Dermis blood vessel endothelial cell (primary cell): ENCODE results near the gene ATP1A4. TPM values are rescaled to one million over a fixed set of nuclear protein-coding genes. Genes with fewer than 3 reads are reported as not detected.
"Not testable (repeated sequence)": the region's sequence is repeated elsewhere in the genome, so short reads cannot be mapped to it uniquely, and the experiment has no call there.

Experiments used
- DNase-seq: peaks from one replicate; pipeline ENCODE4 v3.0.0; 2010
- total RNA-seq: library from RNA; depleted of rRNA; stranded (reverse); fragments of >200 nt; gene quantifications from 2 replicates; pipeline ENCODE4 v1.2.3, GENCODE V29; 2014

ATP1A4 gene
- not detected in 2 replicates for total RNA-seq

DNA sequence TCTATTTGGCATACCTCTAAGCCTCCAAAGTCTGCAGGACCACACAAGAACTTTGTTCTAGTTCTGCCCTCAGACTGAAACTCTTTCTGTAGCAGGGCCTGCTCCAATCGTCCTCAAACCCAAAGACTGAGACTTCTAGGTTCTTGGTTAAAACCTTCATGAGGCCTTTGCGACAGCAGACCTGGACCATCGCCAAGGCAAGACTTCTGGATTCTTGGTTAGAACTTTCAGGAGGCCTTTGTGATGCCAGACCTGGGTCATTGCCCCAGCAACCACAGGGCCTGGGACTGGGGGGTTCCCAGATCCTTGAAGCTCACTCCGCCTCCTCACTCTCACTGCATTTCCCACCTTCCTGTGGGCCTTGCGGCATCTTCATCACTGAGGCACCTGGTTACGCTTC lies at the start of gene ATP1A4:
Gene ATP1A4 (plus strand): TSS at position 301 of the 400 bp plus-strand sequence. CDS start 438 bp downstream, outside the sequence.
- no peak for DNase-seq

DNA sequence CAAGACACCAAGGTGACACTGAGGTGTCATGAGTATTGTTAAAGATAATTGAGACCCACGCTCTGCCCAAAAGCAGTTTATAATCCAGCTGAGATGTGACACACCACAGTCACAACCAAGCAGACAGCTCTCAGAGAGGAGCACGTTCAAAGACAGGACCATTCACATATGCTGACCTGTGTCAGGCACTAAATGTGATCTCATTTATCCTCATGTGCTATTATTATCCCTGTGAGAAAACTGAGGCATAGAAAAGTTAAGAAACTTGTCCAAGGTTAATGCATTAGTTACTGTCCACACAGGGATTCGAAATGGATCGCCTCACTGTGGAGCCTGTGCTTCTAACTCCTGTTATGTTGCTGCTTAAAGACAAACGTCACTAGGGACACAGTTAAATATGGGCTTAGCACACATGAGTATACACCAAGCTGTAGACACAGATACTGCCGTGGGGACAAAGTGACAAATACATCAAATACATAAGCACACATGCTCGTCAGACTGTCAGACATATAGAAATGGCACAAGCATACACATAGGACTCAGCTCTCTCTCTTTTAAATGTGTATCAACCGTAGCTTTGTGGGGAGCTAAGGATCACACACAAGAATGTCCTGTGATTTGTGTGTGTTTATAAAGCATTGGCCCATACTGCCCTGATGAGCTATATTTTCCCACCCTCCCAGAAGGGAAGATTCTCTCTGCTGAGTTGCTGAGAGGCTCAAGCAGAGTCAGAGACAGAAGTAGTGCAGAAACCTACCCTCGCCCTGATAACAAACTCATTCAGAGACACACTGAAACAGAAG lies 49.5 kb upstream of the ATP1A4 start:
- no peak for DNase-seq

DNA sequence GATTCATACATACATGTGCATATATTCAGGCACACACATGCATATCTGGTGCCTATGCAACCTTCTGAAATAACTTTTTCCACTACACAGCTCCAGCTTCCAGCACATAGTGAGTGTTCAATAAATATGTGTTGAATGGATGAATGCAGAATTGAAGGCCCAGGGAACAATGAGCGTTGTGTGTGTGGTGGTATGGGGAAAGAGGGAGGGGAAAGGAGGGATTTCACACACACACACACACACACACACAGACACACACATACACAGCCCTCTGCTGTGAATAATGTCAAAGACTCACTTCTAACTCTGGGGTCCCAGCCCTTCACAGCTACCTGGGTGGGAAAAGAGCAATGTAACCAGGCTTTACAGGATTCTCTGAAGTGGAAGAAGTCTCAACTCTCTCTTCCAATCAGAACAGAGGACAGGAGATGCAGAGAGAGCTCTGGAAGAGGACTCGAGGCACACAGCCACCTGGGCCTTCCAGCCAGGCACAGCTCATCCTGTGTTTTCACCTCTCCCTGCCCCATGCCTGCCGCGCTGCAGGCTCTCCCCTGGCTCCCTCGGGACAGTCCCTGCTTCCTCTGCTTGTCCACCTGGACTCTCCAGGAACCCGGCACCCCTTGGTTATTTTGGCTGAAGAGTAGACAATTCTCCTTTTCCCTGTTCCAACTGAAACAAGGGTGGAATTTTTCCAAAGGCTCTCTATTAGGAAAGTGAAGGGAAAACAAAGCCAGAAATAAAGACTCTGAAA lies 47.6 kb upstream of the ATP1A4 start:
- DNase-seq, result no peak

DNA sequence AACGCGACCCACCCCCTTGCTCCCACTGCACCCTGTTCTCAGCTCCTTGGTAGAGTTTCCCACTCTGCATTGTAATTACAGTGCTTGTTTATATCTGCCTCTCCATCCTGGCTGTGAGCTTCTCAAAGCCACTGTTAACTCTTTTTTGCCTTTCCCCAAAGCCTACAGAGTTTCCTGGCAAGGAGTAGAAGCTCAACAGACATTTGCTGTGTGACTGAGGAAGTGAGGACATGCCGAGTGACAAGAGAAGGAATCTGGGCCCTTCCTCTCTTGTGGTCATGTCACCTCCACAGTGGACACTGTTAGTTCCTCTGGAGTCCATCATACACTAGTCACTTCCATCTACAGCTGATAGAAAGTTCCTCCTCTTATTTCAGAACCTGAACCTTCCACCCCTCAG lies 46.9 kb upstream of the ATP1A4 start:
- DNase-seq, result no peak

DNA sequence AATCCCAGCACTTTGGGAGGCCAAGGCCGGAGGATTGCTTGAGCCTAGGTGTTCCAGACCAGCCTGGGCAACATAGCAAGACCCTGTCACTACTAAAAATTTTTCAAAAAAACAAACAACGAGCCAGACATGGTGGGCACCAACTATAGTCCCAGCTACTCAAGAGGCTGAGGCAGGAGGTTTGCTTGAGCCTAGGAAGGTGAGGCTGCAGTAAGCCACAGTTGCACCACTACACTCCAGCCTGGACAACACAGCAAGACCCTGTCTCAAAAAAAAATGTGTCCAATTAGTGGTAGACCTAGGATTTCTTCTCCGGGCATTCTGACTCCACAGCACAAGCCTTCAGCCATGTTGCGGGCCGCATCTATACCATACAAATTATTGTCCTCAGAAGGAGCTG lies 46.2 kb upstream of the ATP1A4 start:
- no peak for DNase-seq

DNA sequence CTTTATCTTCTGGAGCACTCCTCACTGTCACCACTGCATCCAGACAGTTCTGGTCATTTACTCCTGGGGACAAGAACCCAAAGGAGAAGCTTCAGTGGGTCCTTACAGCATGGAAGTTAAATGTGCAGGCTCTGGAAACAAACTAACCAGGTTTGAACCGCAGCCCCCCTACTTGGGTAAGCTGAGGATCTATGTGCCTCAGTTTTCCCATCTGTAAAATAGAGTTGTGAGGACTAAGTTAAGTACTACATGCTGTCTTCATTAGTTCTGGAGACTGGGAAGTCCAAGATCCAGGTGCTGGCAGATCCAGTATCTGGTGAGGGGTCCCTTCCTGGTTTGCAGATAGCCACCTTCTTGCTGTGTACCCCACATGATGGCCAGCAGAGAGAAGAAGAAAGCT lies 43.9 kb upstream of the ATP1A4 start:
- no peak for DNase-seq

DNA sequence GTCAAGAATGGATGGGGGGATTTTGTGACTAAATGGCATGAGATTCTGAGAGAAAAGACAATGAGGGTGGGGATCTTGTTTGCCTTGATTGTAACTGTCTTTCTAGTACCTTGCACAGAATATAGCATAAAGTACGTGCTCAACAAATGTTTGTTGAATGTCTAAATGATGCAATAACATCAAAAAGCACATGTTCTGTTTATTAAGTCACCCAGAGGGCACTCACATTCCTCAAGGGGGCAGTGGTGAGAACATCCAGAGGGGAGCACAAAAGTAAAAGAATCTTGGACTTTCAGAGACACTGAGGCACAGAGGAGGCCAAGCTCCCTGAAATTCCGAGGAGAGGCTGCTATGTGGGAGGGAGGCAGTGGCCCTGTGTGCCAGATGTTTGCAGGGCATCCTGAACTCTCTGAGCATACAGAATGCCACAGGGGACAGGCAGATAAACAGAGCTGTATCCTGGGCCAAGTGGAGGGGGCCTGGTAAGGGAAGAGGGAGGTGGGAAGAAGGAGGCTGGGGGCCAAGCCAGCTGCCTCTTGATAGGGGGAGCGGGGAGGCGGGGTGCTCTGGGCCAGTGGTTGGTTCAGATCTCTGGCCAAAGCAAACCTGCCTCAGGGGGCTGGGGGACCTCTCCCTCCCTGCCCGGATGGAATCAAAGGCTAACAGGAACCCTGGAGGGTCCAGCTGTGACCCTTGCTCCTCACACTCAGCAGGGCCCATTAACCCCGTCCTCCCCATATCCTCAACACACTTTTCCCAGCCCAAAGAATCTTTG lies 42.3 kb upstream of the ATP1A4 start:
- DNase-seq, result peak; percentile 71

DNA sequence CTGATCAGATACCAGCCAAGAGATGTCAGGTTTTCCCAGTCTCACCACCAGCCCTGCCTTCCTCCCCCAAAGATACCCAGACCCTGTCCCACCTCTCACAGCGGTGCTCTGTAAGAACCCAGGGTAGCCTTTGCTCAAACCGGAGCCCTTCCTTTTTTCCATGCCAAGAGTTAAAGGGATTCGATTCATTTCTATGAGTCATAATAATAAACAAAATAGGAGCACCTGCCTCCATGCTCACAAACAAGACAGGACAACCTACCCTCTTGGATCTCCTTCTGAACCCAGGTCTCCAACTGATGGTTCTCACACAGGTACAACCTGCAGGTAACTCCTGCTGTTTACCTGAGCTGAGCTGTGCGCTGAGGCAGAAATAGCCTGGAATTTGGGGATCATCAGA lies 41.7 kb upstream of the ATP1A4 start:
- DNase-seq, result no peak

DNA sequence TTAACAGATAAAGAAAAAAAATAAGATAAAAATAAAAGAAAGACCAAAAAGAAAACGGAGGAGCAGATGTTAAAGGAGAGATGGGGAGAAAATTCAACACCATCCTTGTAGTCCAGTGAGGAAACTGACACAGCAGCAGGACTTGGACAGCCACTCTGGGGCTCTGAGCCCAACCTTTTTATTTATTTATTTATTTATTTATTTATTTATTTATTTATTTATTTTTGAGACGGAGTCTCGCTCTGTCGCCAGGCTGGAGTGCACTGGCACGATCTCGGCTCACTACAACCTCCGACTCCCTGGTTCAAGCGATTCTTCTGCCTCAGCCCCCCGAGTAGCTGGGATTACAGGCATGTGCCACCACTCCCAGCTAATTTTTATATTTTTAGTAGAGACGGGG lies 39.9 kb upstream of the ATP1A4 start:
- not testable (repeated sequence) for DNase-seq

DNA sequence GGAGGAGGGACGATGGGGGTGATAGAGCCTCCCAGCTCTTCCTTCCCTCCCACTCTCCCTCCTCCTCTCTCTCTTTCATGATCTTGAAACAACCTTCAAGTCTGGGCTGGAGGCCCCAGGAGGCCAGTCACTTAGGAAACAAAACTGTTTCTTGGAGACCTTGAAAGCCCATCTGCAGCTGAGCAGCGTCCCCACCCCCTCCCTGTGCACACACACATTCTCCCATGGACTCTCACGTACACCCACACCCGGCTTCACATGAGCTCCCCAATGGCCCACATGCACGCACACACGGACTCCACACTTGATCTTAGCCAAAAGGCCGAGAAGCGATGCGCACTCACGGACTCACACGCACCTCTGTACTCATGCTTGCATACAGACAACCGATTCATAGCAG lies 39.0 kb upstream of the ATP1A4 start:
- DNase-seq, result no peak

DNA sequence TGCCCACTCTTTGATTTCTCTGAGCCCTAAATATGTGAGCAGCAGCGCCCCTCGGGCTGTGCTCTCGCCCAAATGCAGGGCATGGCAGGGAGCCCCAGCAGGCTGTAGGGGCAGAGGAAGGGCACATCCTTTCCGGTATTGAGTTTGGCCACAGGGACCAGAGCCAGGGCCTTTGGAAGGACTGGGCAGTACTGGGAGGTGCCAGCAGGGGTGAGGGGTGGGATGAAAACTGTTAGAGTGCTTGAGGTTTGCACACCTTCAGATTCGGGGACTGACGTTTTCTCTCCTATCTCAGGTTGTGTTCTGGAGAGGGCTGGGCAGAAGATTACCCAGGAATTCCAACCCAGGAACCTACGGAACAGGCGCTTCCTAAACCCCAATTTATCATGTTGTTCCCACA lies 38.0 kb upstream of the ATP1A4 start:
- no peak for DNase-seq

DNA sequence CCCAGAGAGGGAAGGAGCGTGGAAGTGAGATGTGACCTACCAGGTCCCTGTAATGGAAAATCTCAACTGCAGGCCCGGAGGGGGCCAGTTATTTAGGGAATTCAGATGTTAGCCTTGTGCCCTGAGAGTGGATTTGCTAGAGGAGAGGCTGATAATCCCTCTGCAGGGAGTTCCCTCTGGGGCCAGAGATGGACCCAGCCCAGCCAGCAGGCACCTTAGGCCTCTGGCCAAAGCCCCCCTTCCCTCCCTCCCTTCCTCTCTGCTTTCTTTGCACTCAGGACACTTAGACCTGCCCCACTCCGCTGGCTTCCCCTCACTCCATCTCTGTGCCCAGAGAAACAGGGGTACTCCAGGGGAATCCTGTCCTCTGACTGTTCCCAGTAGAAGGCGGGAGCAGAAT lies 37.3 kb upstream of the ATP1A4 start:
- DNase-seq, result no peak

DNA sequence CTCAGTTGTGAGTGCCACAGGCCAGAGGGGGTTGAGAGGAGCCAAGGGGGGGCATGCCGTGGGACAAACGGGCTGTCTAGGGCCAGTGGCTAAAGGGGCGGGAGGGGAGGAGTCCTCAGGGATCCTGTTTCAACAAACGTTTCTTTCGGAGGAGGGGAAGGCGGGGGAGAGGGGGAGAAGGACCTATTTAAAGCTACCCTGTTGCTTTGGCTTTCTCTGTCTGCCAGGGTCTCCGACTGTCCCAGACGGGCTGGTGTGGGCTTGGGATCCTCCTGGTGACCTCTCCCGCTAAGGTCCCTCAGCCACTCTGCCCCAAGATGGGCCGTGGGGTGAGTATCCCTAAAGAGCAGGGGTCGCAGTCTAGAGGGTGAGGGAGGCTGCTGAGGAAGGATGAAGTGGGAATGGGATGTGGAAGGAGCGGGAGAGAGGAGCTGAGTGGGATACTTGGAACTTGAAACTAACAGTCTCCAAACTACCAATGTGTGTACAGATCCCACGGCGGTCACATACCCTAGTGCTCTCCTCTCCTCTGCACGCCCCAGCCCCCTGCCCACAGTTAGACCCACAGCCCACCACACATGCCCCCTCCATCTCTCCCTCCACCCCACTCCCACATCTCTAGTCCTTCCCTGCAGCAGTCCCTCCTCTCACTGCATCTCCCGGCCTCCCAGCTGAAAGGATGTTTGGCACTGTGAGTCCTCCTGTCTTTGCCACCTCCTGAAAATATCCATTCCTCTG lies 35.7 kb upstream of the ATP1A4 start, which contains the start of gene ATP1A2:
Gene ATP1A2 (plus strand): TSS at position 215 of the 738 bp plus-strand sequence. CDS start 103 bp downstream, at position 318.
- DNase-seq, result no peak

DNA sequence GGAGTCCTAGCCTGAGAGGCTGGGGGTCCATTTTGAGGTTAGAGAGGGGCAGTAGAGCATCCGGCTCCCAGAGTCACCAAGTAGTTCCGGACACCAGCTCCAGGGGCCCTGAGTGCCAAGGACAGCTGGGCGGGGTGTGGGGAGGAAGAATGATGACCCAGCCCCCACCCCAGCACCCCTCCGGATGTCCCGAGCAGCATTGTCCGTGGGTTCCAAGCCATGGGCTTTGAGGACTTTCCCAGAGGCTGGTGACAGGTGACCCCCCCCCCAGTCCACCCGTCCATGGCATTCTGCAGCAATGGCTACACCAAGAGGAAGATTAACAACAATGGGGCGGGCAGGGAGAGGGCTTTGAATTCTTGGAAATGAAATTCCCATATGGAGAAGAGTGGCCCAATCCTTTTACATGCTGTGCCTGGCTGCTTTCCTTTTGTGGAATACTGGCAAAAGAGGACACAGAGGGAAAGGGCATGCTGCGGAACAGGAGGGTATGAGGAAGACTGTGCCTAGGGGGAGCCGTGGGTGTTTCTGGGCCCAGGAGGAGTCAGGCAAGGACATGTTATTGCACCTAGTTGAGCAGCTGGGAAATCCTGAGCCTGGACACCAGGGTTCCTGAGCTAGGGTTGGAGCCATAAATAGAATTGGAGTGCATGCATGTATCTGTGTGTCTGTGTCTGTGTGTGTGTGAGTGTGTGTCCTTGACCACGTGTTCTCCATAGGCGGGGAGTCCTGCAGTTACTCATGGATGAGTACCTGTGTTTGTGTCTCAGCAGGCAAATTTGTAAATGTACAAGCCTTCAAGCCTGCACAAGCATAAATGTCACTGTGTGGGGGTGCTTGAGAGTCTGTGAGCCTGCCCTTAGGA lies 34.9 kb upstream of the ATP1A4 start:
- DNase-seq, result no peak

DNA sequence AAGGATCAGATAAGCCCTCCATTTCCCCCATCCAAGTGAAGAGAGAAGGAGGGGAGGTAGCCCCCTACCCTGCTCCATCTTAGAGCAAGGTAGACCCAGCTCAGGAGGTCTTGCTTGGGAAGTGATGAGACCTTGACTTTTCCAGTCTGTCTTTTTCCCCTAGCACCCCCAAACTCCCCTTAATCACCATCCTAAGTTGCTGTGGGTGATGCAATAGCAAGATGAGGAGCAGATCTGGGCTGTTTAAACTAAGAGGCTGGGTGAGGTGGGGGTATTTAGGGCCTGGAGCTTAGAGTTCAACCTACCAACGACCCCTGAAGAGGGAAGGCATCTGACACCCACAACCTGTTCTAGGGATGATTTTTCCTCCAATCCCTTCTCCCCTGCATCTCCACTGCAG lies 34.1 kb upstream of the ATP1A4 start:
- DNase-seq, result no peak

DNA sequence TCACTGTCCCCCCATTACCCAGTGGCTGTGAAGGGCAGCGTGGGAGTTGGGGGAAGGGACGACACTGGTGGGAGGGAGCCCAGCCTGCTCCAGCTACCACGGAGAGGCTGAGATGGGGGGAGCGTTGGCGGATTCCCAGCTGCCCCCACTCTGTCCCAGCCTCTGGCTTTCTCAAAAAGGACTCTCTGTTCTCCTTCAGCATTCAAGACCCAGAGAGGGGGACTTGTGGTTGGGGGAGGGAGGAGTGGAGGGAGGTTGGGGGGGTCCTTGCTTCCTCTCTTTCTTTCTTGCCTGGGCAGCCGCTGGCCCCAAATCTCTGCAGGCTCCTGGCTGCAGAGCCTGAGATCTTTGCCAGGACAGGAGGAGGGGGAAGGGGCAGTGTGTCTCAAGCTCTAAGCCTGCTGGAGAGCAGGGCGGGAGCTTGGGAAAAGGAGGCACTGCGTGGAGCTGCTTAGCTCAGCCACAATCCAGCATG lies 33.7 kb upstream of the ATP1A4 start:
- no peak for DNase-seq

DNA sequence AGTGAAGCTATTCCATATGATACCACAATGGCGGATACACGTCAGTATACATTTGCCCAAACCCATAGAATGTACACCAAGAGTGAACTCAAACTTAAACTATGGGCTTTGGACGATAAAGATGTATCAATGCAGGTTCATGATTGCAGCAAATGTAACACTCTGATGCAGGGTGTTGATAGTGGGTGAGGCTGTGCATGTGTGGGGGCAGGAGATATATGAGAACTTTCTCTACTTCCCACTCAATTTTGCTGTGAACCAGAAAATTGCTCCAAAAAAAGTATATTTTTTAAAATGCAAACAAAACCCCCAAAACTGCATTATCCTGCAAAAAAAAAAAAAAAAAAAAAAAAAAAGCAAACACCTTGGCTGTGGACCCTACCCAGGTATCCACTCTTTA lies 32.5 kb upstream of the ATP1A4 start:
- no peak for DNase-seq

DNA sequence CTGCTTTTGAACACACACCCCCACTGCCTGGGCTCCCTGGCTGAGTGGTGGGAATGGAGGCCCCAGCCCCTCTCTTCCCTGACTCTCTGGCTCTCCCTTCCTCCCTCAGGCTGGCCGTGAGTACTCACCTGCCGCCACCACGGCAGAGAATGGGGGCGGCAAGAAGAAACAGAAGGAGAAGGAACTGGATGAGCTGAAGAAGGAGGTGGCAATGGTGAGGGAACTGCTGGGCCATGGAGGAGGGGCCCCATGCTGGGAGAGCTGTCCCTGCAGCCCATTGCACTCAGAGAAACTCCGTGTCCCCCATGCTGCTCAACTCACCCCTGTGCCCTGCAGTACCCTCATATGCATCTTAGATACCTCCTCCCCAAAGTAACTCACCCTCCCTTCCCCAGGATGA lies 30.6 kb upstream of the ATP1A4 start:
- no peak for DNase-seq

DNA sequence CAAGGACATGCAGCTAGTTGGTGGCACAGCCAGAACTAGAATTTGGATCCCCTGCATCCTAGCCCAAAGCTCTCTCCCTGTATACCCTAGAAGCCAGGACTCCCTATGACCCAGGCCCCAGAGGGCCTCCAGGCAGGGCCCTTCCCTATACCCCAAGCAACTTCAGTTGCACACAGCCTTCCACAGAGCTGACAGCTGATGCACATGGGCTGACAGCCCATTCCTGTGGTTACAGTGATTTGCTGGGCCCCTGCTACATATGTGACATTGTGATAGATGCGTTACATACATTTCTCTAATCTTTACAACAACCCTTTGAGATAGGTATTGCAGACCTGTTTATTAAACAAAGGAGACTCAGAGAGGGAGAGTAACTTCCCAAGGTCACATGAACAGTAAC lies 30.0 kb upstream of the ATP1A4 start:
- DNase-seq, result no peak

DNA sequence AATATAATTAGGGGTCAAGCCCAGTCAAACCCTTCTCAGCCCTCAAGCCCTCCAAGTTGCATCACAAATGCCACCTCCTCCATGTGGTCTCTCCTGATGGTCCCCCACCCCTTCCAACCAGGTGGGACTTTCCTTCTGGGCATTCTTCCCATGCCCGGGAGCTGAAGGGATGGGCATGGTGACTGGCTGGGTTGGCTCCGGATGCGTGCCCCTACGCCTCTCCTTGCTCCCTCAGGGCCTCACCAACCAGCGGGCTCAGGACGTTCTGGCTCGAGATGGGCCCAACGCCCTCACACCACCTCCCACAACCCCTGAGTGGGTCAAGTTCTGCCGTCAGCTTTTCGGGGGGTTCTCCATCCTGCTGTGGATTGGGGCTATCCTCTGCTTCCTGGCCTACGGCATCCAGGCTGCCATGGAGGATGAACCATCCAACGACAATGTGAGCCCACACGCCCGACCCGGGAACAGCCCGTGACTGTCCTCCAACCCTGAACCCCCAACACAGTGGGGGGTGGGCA lies 28.4 kb upstream of the ATP1A4 start:
- DNase-seq, result no peak

DNA sequence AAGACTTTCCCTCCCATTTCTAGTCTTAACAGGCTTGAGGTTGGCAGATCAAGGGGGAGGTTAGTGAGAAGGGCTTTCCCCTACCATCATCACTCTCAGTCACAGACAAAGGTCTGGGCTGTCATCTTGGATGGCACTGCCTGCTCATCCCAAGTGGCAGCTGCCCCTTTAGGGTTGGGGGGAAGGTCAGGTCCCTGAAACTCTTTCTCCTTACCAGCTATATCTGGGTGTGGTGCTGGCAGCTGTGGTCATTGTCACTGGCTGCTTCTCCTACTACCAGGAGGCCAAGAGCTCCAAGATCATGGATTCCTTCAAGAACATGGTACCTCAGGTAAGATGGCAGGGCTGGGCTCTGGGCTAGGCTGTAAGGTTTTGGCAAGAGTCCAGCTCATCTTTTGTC lies 27.7 kb upstream of the ATP1A4 start:
- DNase-seq, result no peak
